GM18907 (cell line): ENCODE data around the gene DDIT4.
"Not testable (repeated sequence)": the region's sequence is repeated elsewhere in the genome, so short reads cannot be mapped to it uniquely, and the experiment has no call there.

Source experiments
- ATAC-seq: cut with Tn5 transposase; IDR thresholded peaks from one replicate; pipeline ENCODE4 v1.9.1; 2021; ENCODE audit warnings: mild to moderate bottlenecking, moderate library complexity; ENCODE audit not compliant: unreplicated experiment

DDIT4 gene

DNA sequence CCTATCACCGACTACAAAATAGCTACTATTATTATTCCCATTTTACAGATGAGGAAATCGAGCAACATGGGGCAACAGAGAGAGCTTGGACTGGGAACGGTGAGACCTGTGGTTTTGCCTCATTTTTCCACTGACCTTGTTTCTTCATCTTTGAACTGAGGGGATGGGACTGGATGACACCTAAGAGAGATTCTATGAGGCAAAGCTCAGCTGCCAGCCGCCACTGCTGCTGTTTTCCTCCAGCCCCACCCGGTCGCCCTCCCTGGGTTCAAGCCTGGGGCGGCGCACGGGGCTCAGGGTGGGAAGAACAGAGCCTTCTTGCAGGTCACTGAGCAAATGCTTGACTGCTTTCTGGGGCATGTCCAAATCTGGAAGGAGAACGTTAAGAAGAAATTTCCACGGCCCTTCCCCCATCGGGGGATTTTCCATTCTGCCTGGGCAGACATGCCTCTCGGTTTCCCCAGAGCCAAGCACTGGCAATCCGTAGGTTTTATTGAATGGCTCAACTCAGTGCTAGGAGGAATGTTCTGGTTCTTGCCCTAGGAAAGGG, 12.3 kb downstream of the DDIT4 start:
- ATAC-seq: no peak

GRCh38 chr10:72291019-72291532, 17.4 kb downstream of the DDIT4 start:
- no peak for ATAC-seq

- no peak for ATAC-seq
These were observed 18.5 kb downstream of the DDIT4 start for GRCh38 chr10:72292223-72292691.

GRCh38 chr10:72295330-72295910, 21.7 kb downstream of the DDIT4 start:
- no peak for ATAC-seq

GRCh38 chr10:72296829-72297280, 23.1 kb downstream of the DDIT4 start:
- ATAC-seq: not testable (repeated sequence)

DNA sequence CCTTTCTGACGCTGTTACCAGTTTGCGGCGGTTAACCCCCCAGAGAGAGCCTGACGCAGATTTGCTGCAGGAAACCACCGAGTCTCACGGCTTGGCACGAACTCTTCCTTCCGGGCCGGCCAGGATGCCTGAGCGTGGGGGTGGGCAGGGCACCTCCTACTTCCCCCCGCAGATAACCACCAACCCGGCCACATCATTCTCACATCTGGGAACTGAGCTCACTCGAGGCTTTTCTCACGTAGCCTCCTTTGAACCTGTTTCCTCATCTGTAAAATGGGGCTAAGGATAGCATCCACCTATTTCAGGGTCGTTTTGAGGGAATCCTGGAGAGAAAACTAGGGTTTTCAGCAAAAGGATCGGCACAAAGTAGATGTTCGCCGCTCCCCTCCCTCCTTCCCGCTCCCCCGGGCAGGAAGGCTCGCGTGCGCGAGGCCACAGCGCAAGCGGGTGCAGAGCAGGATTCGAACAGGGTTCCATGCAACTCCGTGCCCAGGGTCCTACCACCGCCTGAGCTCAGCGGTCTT, 23.6 kb downstream of the DDIT4 start:
- peak; percentile 65 for ATAC-seq

- peak; percentile 72 for ATAC-seq
These were observed 24.3 kb downstream of the DDIT4 start for GRCh38 chr10:72297805-72298591.

DNA sequence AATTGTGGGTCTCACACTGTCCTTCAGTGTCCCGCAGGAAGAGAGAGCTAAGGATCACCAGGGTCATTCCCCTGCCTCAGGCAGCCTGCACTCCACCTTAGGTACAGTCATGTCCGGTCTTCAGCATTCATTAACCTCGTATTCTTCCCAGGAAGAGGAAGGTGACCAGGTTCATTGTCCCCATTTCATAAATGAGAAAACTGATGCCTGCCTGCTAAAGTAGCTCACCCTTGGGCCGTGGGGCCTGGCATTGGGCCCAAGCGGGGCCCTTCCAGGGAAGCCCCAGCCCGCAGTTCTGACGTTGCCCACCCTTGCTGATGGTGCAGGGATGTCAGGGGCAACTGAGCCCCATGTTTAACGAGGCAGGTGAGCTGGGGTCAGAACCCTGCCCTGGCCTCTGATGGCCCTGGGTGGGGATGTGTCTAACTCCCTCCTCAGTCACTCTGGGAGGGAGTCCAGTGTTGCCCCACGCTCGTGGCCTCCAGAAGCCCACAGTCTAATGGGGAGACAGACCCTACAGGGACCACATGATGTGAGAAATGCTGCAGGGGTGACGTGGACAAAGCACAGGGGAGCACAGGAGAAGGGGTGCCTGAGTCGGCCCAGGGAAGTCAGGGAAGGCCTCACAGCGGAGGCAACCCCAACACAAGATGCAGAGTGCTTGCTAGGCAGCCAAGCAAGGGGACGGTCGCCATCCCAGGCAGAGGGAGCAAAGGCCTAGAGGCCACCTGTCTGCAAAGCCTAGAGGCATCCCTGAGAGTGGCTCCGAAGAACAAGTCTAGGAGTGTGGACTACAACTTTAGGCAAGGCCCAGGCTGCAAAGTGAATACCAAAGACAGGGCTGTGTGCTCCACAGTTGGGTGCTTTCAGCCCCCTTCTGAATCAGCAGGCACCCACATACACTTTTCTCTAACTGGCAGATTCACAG, 25.1 kb downstream of the DDIT4 start:
- no peak for ATAC-seq

GRCh38 chr10:72303424-72304128, 29.9 kb downstream of the DDIT4 start:
- no peak for ATAC-seq

GRCh38 chr10:72306215-72306760, 32.6 kb downstream of the DDIT4 start:
- ATAC-seq: no peak

DNA sequence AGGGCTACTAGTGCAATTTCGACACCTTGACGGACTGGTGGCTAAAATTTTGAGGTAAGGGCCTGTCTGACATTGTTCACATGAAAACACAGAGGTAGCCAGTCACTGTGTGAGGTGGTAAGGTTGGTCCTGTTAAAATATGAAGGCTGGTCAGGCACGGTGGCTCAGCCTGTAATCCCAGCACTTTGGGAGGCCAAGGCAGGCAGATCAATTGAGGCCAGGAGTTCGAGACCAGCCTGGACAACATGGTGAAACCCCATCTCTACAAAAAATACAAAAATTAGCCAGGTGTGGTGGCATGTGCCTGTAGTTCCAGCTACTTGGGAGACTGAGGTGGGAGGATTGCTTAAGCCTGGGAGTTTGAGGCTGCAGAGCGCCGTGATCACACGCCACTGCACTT, 34.0 kb downstream of the DDIT4 start:
- not testable (repeated sequence) for ATAC-seq

DNA sequence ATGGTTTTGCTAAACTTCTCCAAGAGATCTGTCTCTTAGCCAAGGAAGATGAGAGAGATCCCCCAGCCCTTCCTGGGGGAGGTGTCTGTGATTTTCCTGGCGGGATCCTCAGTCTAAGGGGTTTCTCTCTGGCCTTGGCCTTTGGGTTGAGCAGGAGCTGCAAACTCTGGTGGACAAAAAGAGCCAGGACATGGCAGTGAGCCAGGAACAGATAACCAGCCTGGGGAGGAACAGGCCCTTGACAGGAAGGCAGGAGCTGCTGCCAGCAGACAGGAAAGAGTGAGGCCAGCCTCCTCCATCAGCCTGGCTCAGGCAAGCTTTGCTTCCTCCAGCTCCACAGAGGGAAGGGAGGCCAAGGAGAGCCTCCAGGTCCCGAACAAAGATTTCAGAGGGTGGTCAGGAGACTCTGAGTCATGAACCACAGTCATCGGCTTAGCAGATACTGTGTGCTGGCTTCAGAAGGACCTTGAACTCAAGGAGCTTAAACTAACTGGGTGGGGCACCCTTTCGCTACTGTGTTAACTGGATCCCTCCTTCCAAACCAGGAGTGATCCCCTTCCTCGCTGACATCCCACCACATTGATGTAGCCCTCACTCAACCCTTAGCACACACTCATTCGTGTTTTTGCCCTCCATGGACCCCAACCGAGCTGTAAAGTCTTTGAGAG, 34.7 kb downstream of the DDIT4 start:
- no peak for ATAC-seq

- ATAC-seq: no peak
These were observed 35.8 kb downstream of the DDIT4 start for GRCh38 chr10:72309290-72310240.

DNA sequence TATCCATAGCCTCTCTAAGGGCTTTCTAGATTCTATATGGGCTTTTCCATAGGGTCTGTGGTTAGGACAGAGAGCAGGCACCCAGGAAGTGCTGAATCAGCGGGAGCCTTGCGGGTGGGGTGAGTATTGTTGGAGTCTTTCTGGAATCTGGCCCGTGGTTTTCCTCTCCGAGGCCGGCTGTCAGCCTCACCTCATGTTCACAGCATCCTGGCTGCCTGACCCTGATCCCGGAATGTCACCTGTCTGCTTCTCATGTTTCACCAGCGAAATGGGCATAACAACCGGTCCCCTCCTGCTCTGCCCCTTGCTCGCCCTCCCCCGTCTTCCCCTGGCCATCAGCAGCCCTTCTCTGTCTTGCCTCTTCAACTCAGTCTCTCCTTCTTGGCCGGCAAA, 36.5 kb downstream of the DDIT4 start:
- ATAC-seq: no peak

- ATAC-seq: no peak
These were observed 36.9 kb downstream of the DDIT4 start for GRCh38 chr10:72310636-72311035.

DNA sequence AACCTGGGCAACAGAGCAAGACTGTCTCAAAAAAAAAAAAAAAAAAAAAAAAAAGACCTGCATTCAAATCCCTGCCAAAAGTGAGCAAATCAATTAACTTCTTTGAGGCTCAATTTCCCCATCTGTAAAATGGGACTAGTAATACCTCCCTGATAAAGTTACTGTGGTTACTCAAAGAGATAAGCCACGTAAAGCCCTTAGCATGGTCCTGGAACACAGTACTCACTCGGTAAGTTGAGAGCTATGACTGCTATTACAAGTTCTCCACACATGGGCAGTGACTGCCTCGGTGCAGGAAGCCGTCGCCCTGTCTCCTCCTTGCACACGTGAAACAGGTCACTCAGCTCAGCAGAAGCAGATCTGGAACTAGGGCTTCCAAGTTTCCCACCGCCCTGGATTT, 37.9 kb downstream of the DDIT4 start:
- no peak for ATAC-seq

DNA sequence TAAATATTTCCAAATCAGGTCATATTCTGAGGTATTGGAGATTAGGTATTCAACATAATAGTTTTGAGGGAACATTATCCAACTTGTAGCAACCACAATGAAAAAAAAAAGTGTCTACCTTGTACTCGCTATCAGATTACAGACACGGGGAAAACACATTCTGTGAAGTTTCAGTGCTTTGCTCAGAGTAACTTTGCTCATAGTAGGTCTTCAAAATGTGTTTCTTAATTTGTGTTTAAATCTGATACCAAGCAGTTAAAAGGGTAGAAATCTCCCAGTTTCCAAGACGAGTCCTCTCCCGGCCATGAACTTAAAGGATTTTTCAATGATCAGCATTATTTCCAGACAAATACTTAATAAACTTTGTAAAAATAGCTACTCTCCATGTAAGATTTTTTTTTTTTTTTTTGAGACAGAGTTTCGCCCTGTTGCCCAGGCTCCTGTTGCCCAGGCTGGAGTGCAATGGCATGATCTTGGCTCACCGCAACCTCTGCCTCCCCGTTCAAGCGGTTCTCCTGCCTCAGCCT, 39.2 kb downstream of the DDIT4 start:
- no peak for ATAC-seq

GRCh38 chr10:72314263-72314662, 40.5 kb downstream of the DDIT4 start:
- ATAC-seq: no peak
